NCI-H2171 treated with DMSO at 0.1 percent for 48 hours (cell line): ENCODE data around the gene GTF2A1.
"Not testable (repeated sequence)": the region's sequence is repeated elsewhere in the genome, so short reads cannot be mapped to it uniquely, and the experiment has no call there.

Source experiments
- DNase-seq: peaks from one replicate; lab custom pipeline; 2025; lab: John Stamatoyannopoulos, UW

GTF2A1 gene

DNA sequence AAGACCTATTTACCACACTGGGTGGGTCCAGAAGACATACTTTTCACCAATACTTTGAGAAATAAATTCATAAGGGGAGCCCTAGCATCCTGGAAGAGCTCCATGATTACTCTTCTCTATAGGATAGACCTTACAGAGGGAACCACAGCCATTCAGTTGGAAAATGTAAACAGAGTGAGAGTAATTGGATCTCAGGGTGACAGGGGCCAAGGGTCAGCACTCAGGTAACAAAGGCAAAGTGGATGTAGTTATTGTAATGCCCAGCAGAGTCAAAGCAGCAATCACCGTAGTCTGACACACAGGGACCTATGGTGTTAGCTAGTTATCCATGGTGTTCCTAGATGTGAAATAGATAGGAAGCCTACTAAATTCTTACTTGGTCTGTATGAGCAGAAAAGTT is 10.8 kb upstream of the GTF2A1 start:
- DNase-seq, result no peak

- DNase-seq, result no peak
Observed at GRCh38 chr14:81224222-81224621, 3.5 kb upstream of the GTF2A1 start.

GRCh38 chr14:81223788-81224187 is 3.0 kb upstream of the GTF2A1 start:
- not testable (repeated sequence) for DNase-seq

GRCh38 chr14:81222691-81223090 is 1.9 kb upstream of the GTF2A1 start:
- no peak for DNase-seq

DNA sequence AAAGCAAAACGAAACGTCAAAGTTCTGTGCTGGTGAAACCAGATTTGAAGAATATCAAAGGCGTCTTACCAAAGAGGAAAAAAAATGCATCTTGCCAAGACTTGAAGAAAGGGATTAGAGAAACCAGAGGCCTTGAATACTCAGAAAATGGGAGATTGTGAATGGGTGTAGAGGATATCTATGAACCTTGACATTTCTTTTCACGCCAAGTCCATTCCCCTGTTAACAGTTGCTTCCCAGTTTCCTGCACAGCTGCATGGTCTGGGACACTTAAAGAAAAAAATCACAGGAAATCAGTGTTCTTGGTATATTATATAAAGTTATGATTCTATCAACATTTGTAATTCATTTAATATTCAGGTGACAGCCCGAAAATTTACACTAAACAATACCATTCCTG is 1.4 kb upstream of the GTF2A1 start:
- no peak for DNase-seq

DNA sequence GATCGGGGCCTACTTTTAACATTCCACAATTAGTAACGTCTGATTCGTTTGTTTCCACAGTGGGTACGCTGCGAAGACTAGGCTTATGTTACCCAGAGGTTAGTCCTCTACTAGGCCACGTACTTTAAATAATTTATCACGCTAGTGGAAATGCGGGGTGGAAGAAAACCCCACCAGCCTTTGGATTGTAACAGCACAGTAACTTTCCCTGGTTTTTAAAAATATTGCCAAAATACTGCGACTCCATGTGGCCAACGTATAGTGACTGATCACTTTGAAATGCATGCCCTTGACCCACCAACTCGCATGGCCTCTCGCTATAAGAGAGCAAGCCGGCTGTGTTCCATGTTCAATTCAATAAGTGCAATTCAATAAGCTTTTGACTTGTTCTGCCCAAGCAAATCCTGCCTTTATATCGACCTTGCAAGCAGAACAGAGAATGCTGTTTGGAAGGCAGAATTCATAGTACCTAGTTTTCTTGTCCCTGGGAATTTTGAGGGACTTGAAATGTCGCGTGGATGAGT is 882 bp upstream of the GTF2A1 start:
- DNase-seq, result no peak

DNA sequence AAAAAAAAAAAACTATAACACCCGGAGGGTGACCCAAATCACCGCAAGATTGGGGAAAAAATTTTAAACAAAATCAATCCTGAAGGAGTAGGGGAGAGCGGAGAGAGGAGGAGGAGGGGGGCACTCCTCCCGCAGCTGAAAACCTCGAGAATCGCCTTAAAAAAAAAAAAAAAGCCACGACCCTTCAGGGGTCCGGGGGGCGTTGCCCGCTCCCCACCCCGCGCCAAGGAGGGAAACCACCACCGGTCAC is 254 bp downstream of the GTF2A1 start:
- no peak for DNase-seq

GRCh38 chr14:81219759-81220579 is 790 bp downstream of the GTF2A1 start:
- peak; percentile 76 for DNase-seq

GRCh38 chr14:81219210-81219758 is 1.5 kb downstream of the GTF2A1 start:
- peak; percentile 99 for DNase-seq

DNA sequence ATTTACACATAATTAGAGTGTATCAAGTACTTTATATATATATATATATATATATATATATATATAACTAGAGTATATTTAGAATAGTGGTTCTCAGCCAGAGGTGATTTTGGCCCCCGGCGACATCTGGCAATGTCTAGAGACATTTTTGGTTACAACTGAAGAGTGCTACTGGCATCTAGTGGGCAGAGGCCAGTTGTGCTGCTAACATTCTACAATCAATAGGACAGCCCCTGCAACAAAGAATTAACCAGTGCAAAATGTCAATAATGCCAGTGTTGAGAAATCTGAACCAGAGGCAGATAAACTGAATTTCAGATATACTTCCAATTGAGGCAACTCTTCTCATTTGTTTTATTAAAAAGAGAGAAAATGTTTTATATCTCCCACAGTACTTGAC is 8.9 kb downstream of the GTF2A1 start:
- DNase-seq, result peak; percentile 56

GRCh38 chr14:81209167-81209836 is 11.5 kb downstream of the GTF2A1 start:
- DNase-seq, result peak; percentile 25

GRCh38 chr14:81208489-81208888 is 12.3 kb downstream of the GTF2A1 start:
- DNase-seq, result no peak

GRCh38 chr14:81206115-81206514 is 14.6 kb downstream of the GTF2A1 start:
- DNase-seq, result no peak

DNA sequence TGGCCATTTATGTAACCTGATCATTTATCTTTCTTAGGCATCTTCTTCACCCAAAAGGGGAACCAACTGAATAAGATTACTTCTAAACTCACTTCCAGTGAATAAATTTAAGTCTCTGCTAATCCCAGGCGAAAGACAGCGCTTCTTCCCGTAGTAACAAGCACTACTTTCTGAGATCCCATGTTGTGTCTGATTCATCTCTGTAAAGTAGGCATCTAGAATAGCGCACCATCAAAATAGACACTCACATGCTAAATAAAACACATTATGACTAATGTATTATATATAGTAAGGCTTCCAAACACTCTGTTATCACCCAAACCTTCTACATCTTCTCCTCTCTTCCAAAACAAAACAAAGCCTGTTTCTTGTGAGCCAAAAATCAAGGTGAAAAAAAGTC is 15.1 kb downstream of the GTF2A1 start:
- no peak for DNase-seq

DNA sequence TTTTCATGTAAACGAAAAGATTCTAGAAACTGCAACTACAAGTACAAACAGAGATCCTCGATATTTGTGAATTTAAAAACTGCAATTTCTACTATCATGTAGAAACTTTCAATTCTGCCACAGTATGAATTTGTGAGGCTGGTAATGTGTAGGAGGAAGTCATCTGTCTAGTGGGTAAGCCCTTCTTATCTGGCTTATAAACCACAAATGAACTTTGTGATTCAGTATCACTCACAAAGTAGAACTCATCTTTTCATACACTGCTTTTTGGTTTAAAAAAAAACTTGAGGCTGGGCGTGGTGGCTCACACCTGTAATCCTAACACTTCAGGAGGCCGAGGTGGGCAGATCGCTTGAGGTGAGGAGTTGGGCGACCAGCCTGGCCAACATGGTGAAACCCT is 20.7 kb downstream of the GTF2A1 start:
- no peak for DNase-seq

DNA sequence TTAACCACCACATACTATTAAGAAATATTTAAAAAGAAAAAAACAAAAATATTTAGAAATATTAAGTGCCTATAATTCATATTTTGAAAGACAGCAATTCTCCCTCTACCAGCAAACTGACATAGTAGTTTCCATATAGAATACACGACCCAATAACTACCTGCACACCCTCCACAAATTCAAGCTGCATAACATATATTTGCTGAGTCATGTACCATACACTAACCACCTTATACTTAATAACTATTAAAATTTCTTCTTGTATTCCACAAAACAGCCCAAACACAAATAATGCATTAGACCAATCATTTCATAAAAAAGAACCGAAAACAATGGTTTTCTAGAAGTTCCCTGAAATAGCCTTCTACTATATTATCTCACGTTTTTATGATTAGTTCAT is 21.7 kb downstream of the GTF2A1 start:
- no peak for DNase-seq

DNA sequence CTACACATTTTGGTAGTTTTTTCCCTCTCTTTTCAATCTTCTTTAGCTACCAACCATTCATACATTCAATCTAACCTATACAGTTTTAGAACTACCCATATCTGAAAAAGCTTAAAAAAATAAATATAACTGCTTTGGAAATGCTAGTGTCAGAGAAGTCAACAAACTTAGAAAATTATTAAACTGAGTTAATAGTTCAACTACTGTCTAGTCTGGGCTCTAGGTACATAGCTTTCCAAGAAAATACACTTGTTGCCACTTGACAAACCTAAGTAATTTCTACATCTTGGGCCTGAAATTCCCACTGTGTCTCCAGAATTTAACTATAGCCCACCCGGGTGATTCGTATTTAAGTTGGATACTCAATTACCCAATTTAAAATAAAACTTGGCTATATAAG is 22.1 kb downstream of the GTF2A1 start:
- DNase-seq, result no peak

DNA sequence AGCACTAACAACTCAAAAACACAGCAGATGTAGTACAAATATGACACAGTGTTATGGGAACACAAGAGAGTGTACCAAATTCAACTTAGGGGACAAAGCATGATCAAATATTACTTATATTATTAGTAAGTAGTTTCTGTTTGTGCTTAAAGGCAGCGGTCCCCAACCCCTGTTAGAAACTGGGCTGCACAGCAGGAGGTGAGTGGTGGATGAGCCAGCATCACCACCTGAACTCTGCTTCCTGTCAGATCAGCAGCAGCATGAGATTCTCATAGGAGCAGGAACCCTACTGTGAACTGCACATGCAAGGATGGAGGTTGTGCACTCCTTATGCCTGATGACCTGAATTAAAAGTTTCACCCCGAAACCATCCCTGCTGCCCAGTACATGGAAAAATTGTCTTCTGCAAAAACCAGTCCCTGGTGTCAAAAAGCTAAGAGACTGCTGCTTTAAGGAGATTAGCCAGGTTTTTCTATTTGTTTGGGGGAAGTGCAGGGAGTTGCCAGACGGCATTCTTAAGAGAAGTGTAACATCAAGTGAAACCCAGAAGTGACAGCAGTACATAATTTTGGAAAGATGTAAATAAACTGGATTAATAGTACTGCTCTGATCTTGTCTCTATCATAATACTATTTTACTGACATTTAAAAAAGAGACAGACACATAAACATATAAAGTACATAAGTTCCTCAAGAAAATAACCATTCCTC is 26.7 kb downstream of the GTF2A1 start:
- no peak for DNase-seq

- DNase-seq, result no peak
Observed at GRCh38 chr14:81192594-81192993, 28.2 kb downstream of the GTF2A1 start.

GRCh38 chr14:81187832-81188522 is 32.8 kb downstream of the GTF2A1 start:
- no peak for DNase-seq

GRCh38 chr14:81179631-81180030 is 41.1 kb downstream of the GTF2A1 start:
- no peak for DNase-seq

GRCh38 chr14:81178063-81178462 is 42.7 kb downstream of the GTF2A1 start:
- no peak for DNase-seq
